HG03432 (cell line): Measurements from ENCODE around the gene AUP1.

Source experiments
- ATAC-seq: cut with Tn5 transposase; IDR thresholded peaks from one replicate; pipeline ENCODE4 v1.9.1; 2021; ENCODE audit warnings: mild to moderate bottlenecking, moderate library complexity; ENCODE audit not compliant: unreplicated experiment

Gene AUP1

DNA sequence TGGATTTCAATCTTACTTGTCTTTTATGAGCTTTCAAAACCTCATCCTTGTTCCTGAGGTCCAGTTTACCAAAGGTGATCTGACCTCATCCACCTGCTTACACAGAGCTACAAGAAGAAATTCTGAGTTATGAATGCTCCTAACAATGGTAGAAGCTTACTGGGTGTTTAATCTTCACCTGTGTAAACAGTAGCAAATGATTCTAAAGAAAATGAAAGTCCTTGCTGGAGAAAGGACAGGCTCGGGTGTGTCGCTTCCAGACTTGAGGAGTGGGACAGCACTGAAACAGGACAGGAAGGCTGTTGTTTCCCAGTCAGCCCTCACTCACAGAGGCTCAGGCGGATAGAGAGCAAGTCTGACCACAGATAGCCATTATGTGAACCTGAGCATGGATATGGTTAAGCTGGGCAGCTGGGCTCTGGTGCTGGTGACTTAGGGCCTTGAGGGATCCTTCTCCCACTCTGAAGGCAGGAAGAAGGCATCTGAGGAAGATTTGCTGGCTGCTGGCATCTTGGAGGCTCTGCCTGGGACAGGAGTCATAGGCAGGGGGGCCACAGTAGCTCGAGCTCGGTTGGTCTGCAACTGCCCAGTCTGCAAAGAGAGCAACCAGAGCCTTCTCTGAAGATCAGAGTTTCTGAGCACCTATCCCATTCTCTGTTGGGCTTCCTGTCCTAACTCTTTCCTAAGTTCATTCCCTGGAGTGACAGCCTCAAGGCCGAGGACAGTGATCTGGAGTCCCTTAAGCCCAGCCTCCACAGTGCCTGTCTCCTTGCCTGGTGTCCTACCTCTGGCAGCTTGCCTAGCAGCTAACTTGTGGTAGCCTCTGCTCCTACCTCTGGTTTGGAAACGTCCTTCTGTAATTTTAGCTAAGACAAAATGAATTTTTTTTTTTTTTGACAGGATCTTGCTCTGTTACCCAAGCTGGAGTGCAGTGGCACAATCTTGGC lies 29.1 kb upstream of the AUP1 start:
- no peak for ATAC-seq

DNA sequence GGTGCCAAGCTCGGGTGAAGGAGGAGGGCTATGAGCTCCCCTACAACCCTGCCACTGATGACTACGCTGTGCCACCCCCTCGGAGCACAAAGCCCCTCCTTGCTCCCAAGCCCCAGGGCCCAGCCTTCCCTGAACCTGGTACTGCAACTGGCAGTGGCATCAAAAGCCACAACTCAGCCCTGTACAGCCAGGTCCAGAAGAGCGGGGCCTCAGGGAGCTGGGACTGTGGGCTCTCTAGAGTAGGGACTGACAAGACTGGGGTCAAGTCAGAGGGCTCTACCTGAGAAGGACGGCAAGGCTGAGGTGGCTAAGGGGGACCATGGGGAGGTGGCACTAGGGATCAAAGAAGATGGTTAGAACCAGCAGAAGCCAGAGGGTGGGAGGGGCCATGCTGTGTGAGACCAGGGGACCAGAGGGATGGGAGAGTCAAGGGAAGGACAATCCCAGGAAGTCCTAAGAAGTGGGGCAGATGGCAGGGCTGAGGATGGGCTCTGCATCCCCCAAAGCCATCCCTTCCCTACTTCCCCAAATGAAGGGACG lies 27.4 kb upstream of the AUP1 start:
- ATAC-seq: no peak

DNA sequence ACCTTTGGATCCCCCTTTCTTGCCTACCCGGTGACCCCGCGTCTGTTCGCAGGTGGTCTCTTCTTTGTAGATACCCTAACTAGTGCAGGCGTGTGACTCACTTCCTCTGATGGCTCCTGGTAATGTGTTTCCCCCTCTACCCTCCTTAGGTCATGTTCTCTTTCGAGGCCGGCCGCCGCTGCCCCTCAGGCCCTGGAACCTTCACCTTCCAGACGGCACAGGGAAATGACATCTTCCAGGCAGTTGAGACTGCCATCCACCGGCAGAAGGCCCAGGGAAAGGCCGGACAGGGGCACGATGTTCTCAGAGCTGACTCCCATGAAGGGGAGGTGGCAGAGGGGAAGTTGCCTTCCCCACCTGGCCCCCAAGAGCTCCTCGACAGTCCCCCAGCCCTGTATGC lies 26.7 kb upstream of the AUP1 start:
- no peak for ATAC-seq

DNA sequence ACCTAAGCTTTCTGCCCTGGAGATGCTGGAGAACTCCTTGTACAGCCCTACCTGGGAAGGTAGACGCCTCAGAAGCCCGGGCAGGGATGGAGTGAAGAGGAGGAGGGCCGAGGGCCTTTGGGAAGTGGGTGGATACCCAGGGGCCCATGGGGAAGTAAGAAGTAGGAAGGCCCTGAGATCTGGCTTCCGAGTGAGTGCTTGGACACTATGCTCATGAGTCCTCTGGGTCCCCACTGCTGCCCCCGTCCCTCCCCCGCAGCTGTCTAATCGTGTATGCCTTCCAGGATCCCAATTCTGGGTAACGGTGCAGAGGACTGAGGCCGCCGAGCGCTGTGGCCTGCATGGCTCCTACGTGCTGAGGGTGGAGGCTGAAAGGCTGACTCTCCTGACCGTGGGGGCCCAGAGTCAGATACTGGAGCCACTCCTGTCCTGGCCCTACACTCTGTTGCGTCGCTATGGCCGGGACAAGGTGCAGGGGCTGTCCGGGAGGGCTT lies 26.2 kb upstream of the AUP1 start:
- ATAC-seq: no peak

DNA sequence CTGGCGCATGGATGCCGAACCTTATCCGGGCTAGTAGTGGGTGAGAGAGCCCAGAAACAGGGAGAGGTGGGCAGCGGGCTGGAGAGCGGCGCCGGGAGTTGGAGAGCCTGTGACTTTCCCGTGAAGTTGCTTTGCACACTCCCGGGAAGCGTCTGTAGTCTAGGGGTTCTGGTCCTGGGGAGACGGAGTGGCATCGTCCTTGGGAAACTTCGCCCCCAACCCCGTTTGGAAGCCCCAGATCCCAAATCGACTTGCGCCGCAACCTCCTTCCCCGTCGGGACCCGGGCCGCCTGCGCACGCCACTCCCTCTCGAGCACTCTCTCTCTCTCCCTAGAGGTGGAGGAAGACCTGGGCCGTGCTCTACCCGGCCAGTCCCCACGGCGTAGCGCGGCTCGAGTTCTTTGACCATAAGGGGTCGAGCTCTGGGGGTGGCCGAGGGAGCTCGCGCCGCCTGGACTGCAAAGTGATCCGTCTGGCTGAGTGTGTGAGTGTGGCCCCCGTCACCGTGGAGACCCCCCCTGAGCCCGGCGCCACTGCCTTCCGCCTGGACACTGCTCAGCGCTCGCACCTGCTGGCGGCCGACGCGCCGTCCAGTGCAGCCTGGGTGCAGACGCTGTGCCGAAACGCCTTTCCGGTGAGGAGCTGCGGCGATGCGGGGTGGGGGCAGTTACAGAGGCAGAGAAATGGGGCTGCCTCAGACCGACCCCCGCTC lies 25.5 kb upstream of the AUP1 start:
- ATAC-seq: peak; percentile 36

DNA sequence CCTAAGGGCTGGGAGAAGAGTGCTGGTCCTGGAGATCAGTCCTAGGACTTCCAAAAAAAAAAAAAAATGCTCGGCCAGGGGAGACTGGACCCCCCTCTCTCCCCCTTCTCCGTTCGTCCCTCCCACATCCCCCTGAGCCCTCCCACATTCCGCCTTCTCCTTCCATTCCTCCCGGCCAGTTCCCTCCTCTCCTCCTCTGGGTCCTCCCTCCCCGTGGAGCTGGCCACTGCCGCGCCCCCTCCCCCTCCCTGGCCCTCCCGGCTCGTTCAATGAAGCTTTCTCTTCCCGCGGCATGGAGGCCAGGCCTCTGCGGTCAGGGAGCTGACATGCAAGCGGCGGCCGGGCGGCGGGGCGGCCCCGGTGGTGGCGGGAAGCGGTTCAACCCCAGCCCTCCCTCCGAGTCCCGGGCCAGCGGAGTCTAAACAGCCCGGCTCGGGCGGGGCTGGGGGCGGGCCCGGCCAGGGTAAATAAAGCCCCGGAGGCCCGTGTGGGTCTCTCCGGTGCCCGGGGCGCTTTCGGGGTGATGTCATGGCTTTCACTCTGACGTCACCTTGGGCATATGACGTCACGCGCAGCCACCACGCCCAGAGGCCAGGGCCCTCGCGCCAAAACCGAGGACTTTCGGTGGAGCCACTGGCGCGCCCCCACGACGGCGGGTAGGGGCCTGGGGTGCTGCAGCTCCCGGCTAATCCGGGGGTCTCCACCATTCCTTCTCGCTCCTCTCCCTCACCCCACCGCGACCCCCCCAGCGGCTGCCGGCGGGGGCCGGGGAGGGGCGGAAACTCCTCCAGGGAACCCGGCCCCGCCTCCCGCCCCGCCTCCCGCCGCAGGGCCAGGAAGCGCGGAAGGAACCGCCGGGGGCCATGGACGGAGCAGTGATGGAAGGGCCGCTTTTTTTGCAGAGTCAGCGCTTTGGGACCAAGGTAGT lies 24.6 kb upstream of the AUP1 start, which contains the start of the genes DOK1 and LOXL3:
Gene DOK1, plus strand, starts transcription at position 829 of the 928 bp plus-strand sequence. Its CDS starts 35 bp downstream, at position 864.
Gene LOXL3, minus strand, starts transcription at position 51 of the 928 bp plus-strand sequence. CDS start 1,308 bp downstream, outside the sequence.
- ATAC-seq: peak; percentile 62

DNA sequence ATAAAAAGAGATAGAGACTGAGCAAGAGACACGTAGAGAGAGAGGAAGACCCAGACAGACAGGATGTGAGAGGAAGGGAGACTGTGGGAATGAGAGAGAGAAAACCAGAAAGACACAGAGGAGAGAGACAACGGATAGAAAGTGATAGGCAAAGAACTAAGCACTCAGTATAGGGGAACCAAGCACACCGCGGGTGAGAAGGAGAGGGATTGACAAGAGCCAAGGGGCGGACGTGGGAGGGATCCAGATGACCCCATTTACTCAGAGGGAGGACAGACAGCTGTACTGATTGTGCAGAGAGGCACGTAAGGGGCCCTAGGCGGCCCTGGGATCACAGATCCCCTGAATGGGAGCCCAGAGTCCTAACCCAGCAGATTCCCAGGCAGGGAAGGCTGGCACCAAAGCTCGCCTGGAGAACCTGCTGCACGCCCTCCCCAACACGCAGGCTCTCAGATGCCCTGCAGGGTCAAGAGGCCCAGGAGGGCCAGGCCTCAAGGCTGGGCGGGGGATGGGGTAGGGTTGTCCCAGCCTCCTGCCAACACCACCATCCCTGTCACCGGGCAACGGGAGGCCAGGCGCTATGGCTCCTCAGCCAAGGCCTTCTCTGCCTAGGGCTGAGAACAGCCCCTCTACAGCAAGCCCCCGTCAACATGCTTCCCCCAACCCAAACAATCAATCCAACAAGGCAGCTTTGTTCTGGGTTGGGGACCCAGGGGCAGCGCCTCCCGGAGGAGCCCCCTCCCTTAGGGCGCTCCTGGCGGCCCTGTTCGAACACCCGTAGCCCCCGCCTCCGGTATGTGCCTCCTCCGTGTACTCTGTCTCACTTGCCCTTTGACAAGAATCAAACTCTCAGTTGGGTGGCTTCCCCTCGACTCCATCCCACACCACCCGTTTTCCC lies 23.7 kb upstream of the AUP1 start:
- peak; percentile 16 for ATAC-seq

DNA sequence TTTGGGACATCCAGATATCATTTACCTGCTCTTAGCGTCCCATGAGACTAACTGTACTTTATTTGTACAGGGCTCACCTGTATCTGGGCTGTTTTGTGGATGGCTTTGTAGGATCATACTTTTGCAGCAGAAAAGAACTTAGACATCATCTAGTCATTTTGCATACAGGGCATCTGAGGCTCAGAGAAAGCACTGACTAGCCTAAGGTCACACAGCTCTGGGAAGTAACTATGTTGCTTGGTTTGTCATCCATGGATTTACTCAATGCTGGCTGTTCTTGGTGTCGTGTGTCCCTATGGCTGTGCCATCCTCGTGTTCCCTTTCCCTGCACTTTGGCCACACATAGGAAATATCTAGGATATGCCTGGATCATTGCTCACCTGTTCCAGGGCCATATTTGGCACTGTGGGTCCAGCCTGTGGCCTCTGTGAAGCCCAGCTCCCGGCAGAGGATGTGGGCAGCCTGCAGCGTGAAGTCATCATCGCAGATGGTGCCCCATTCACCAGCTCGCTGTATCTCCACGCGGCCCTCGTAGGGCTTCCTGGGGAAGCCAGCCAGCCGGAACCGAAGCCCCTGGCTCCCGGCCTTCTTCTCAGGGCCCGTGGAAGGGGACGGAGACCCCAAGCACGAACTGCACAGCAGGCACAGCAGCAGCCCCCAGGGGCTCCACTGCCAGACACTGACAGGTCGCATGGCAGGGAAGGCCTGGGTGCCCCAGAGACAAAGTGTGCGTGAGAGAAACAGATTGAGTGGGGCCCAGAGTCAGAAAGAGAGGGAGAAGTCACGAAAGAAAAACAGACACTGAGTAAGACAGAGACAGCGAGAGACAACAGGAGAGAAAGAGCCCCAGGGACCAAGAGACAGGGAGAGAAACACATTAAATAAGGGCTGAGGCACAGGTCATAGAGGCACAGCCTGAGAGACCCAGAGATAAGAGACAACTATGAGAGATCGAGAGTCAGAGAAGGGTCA lies 22.7 kb upstream of the AUP1 start:
- peak; percentile 26 for ATAC-seq

DNA sequence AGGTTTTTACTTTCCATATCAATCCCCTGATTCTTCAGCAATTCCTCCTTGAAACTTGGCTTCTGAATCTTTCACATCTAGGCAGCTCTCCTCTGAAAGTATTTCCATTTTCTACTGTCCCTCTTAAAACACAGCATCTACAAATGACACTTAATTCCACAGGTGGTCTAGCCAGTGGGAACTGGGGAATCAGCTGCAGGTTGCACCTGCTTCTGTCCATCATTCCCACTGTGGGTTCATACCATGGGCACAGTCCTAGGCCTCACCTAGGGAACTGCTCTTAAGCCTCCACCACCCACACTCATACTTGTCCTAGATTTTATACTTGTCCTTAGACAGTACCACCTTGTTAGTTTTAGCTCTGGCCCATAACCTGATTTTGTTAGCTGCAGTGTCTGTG lies 22.0 kb upstream of the AUP1 start:
- ATAC-seq: no peak

DNA sequence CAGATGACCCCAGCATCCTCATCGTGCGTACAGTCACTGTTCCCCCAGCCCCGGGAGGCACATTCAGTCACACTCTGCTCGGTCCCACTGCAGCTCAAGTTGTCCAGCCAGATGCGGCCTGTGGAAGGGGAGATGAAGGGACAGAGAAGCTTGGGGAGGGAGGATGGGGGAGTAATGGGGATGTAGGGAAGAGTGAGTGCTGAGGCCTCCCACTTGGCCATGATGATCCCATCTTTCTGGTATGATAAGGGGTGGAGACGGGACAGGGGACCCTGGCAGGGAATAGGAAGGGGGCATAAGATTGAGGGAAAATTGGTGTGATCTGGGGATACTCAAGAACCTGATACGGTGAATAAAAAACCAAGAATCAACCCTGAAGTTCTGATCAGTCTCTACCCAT lies 20.7 kb upstream of the AUP1 start:
- no peak for ATAC-seq

DNA sequence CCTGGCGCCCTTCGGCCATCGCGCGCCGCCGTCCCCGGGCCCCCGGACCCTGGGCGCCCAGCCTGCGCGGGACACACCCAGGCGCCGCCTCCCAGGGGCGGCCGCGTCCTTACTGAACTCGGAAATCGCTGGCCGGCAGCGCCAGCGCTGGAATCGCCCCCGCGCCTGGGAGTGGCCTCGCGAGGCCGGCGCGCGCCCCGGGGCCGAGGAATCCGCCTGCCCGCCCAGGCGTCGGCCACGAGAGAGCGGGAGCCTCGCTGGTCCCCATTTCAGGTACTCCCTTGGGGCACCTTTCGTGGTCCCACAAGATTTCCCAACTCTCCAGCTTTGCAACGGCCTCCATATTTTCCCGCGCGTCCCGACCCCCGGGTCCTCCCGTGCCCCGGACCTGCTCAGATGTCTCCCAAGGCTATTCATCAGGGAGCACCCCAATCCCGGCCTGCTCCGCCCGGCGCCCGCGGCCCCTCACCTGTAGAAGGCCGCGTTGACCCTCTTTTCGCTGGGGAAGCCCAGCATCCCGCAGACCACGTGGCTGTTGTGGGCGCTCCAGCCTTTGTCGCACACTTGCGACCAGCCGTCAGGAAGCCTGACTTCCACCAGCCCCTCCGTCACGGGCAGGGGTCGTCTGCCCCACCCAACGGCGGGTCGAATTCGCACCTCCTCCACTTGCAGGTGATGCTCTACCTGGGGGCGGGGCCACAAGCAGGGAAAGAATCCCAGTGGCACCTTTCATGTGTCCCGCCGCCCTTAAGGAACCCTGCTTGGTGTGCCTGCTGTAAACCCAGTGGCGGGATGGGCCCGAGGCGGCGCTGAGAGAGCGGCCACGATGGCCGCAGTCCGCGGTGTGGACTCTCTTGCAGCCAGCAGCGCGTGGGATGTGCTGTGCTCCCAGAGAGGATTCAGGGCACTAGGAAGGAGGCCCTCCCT lies 19.7 kb upstream of the AUP1 start:
- peak; percentile 34 for ATAC-seq

DNA sequence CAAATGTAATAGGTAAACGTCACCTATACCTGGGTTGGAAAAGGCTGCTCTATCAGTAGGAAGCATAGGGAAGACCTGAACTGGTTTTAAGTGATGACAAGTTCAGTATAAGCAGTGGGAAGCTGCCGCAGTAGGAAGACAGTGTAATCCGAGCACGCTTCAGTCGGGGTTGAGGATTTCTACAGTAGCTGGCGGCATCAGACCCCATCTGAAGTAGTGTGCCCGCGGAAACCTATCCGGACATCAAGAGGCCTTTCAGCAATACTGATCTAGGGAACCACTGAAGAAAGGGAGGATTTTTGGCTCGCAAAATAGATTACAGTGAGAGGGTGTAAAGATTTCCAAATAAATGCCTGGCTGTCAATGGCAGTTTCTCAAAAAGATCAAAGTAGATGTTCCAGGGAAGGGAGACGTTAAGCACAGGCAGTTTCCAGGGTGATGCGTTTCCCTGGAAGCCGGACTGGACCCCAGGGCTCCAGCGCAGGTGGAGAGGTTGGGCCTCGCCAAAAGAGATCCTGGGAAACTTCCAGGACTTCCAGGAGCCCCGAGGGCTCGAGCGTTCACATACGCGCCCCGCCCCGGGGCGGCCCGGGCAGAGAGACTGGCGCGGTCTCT lies 18.9 kb upstream of the AUP1 start:
- ATAC-seq: no peak

DNA sequence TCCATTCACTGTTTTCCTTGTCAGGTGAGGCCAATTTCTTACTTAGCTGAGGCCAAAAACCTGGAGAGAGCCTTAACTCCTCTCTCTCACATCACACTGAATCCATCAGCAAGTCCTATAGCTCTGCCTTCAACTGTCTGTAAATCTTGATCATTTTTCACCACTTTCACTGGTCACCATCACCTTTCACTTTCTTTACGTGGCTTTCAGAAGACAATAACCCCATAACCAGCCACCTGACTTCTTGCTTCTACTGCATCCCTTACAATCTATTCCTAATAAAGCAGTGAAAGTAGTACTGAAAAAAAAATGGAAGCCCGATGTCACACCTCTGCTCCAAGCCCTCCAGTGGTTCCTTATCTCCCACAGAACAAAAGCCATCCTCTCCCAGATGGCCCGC lies 16.5 kb upstream of the AUP1 start:
- no peak for ATAC-seq

DNA sequence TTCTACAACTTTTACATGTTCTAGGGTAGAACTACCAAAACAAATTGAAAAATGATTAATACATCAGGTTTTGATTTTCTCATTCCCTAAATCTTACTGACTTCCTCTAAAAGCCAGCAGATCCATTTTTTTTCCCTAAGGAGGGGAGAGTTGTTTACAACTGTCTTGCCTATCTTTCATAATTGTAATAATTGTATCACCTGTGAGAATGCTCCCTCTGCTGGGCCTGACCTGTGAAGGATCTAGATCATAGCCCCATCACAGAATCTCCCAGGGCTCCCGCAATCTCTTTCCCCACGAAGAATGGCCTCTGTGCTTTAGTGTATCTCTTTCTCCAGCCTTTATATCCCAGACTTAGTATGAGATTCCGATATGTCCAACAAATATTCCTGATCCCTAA lies 15.1 kb upstream of the AUP1 start:
- ATAC-seq: no peak

DNA sequence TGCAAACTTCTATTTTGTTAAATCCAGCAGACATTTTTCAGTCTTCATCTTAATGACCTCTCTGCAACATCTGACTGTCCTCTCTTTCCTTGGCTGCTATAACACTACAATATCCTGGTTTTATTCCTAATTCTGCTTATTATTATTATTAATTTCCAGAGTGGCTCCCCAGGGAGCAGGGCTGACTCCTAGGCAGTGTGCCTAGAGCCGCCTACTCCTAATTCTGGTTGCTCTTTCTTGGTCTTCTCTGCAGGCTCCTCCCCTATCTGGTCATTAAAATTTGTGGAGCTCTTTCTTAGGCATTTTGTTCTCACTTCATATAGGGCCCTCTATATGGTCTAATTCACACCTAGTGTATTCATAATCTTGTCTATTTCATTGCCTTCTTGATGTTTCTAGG lies 13.5 kb upstream of the AUP1 start:
- no peak for ATAC-seq

DNA sequence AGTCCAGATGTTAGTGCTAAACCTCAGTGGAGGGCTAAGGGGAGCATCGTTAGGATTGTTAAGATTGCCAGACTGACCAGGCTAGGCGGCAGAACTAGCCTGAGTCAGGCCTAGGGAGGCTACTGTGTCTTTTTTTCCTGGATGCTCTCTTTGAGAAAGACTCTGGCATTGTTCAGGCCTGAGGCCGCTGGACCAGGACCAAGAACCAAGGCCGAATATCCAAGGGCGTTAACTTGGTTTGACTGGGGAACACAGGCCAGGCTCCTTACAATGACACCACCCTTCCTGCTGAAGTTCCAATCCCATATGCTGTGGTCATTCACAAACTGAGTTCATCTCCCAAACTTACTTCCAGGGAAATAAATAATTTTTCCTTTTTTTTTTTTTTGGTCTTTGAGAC lies 10.8 kb upstream of the AUP1 start:
- no peak for ATAC-seq

DNA sequence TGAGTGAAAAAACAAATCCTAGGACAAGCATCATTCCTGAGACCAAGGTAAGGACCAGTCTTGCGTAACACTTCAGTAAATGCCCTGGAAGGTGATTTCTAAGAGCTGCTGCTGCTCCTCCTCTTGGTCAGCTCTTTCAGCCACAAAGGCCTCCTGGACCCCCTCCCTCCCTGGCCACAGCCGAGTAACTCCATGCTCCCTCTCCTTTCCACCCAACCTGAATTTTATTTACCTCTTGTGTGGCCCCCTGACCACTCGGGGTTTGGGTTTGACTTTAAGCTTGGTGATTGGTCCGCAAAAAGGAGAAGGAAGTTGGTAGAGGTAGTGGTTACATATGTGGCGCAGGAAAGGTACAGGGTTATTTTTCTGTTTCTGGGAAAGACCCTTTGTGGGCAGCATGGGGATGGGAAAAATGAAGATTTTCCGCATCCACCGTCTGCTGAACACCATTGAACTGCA lies 9.4 kb upstream of the AUP1 start:
- ATAC-seq: peak; percentile 54
